Keratinocyte (primary cell): ENCODE data around the gene SLC35D3.

Experiments
- EZH2 ChIP-seq: IDR thresholded peaks from one replicate; pipeline ENCODE4 v1.6.1; 2012; ENCODE audit warnings: inconsistent platforms, mild to moderate bottlenecking, low read length, moderate library complexity
- TF ChIP-seq, protein P1 (sequence below), 3 experiments: IDR thresholded peaks in 1 of 3; conservative IDR thresholded peaks in 1 of 3; optimal IDR thresholded peaks in 1 of 3; 2 replicates in 2 of 3; 3 replicates in 1 of 3; pipeline versions ENCODE3 to v1.5.1; 2011; ENCODE audit warnings: low read length in 3 of 3, mild to moderate bottlenecking in 3 of 3, moderate library complexity in 2 of 3, control low read depth in 1 of 3, inconsistent platforms in 1 of 3; ENCODE audit not compliant: insufficient read depth in 2 of 3; ENCODE audit errors: extremely low read depth in 1 of 3

DNA sequence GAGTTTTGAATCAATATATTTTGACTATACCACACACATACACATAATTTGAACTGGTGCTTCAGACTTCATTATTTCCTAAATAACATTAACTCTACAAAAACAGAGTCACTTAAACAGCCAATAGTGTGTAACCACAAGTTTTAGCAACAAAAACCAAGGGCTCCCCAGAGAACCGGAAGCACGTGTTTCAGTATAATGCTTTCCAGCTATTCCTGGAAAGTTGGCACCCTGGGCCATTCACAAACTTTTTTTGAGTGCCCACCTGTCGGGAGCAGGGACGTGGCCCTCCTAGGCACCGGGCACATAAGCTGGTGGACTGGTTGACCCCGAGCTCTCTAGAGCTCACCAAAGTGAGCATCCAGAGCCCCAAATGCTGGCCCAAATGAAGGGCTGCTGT is 1.9 kb upstream of the SLC35D3 start:
- TF ChIP-seq, protein P1, sequence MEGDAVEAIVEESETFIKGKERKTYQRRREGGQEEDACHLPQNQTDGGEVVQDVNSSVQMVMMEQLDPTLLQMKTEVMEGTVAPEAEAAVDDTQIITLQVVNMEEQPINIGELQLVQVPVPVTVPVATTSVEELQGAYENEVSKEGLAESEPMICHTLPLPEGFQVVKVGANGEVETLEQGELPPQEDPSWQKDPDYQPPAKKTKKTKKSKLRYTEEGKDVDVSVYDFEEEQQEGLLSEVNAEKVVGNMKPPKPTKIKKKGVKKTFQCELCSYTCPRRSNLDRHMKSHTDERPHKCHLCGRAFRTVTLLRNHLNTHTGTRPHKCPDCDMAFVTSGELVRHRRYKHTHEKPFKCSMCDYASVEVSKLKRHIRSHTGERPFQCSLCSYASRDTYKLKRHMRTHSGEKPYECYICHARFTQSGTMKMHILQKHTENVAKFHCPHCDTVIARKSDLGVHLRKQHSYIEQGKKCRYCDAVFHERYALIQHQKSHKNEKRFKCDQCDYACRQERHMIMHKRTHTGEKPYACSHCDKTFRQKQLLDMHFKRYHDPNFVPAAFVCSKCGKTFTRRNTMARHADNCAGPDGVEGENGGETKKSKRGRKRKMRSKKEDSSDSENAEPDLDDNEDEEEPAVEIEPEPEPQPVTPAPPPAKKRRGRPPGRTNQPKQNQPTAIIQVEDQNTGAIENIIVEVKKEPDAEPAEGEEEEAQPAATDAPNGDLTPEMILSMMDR (optimal IDR thresholded peaks at IDR 0.05 in 1 of 3, IDR thresholded peaks at IDR 0.05 in 1 of 3, conservative IDR thresholded peaks at IDR 0.05 in 1 of 3; ENCODE audit: extremely low read depth in 1 of 3, insufficient read depth in 2 of 3, low read length in 3 of 3): no peak
- no peak for TF ChIP-seq EZH2
